ENCODE data around the gene VPS13A.
"Not testable (repeated sequence)": the region's sequence is repeated elsewhere in the genome, so short reads cannot be mapped to it uniquely, and the experiment has no call there.

VPS13A gene

GRCh38 chr9:77316058-77316457 is 138.7 kb downstream of the VPS13A start:
- DNase-seq: no peak

- DNase-seq: no peak
These were observed 147.7 kb downstream of the VPS13A start for GRCh38 chr9:77325058-77325457.

- DNase-seq: no peak
These were observed 150.8 kb downstream of the VPS13A start for GRCh38 chr9:77328102-77328501.

GRCh38 chr9:77370064-77370463 is 192.7 kb downstream of the VPS13A start:
- no peak for DNase-seq

GRCh38 chr9:77374266-77374665 is 196.9 kb downstream of the VPS13A start:
- DNase-seq: no peak

GRCh38 chr9:77375956-77376532 is 198.7 kb downstream of the VPS13A start:
- DNase-seq: no peak

GRCh38 chr9:77384406-77384805 is 207.1 kb downstream of the VPS13A start:
- DNase-seq: no peak

GRCh38 chr9:77386187-77386586 is 208.9 kb downstream of the VPS13A start:
- no peak for DNase-seq

GRCh38 chr9:77391834-77392233 is 214.5 kb downstream of the VPS13A start:
- DNase-seq: no peak

GRCh38 chr9:77392328-77392727 is 215.0 kb downstream of the VPS13A start:
- no peak for DNase-seq

GRCh38 chr9:77398581-77398980 is 221.2 kb downstream of the VPS13A start:
- DNase-seq: not testable (repeated sequence)

GRCh38 chr9:77399964-77400363 is 222.6 kb downstream of the VPS13A start:
- DNase-seq: no peak

GRCh38 chr9:77402286-77402685 is 225.0 kb downstream of the VPS13A start:
- no peak for DNase-seq

- no peak for DNase-seq
These were observed 225.9 kb downstream of the VPS13A start for GRCh38 chr9:77403239-77403638.

GRCh38 chr9:77408521-77408920 is 231.2 kb downstream of the VPS13A start:
- DNase-seq: not testable (repeated sequence)

GRCh38 chr9:77417566-77417965 is 240.2 kb downstream of the VPS13A start:
- DNase-seq: no peak

GRCh38 chr9:77418226-77418625 is 240.9 kb downstream of the VPS13A start:
- DNase-seq: no peak

GRCh38 chr9:77420641-77421040 is 243.3 kb downstream of the VPS13A start:
- no peak for DNase-seq

- no peak for DNase-seq
These were observed 244.4 kb downstream of the VPS13A start for GRCh38 chr9:77421506-77422265.

GRCh38 chr9:77422969-77423368 is 245.6 kb downstream of the VPS13A start:
- no peak for DNase-seq

- no peak for DNase-seq
These were observed 246.5 kb downstream of the VPS13A start for GRCh38 chr9:77423841-77424240.

- no peak for DNase-seq
These were observed 247.7 kb downstream of the VPS13A start for GRCh38 chr9:77424993-77425392.

GRCh38 chr9:77426712-77427111 is 249.4 kb downstream of the VPS13A start:
- no peak for DNase-seq

- no peak for DNase-seq
These were observed 250.1 kb downstream of the VPS13A start for GRCh38 chr9:77427256-77427927.

Measured in NCI-H2107 (cell line).